H9 (cell line): ENCODE data around the gene LMTK2. TPM values are rescaled to one million over a fixed set of nuclear protein-coding genes. Genes with fewer than 3 reads are reported as not detected.

Experiments
- DNase-seq: peaks from one replicate; pipeline ENCODE4 v3.0.0-alpha.2; 2017
- H2AFZ ChIP-seq: one replicate; pipeline ENCODE4 v1.6.1; 2013; ENCODE audit warnings: mild to moderate bottlenecking, low read length, control low read depth, moderate library complexity
- H2AK5ac ChIP-seq: 2 replicates; pipeline ENCODE4 v1.6.1; 2013; ENCODE audit warnings: low read length, control low read depth, mixed read lengths; ENCODE audit not compliant: insufficient read length
- H2BK120ac ChIP-seq: one replicate; pipeline ENCODE4 v1.6.1; 2013; ENCODE audit warnings: low read depth, mild to moderate bottlenecking, low read length, control low read depth, inconsistent platforms; ENCODE audit not compliant: poor library complexity, severe bottlenecking
- H2BK12ac ChIP-seq: 2 replicates; pipeline ENCODE4 v1.6.1; 2013; ENCODE audit warnings: low read length, control low read depth, mixed read lengths, low read depth; ENCODE audit not compliant: insufficient read length
- H2BK15ac ChIP-seq: 2 replicates; pipeline ENCODE4 v1.6.1; 2013; ENCODE audit warnings: low read depth, low read length, control low read depth
- H2BK20ac ChIP-seq: one replicate; pipeline ENCODE4 v1.6.1; 2013; ENCODE audit warnings: low read depth, mild to moderate bottlenecking, low read length, control low read depth, inconsistent platforms; ENCODE audit not compliant: poor library complexity, severe bottlenecking
- H2BK5ac ChIP-seq: 2 replicates; pipeline ENCODE4 v1.6.1; 2013; ENCODE audit warnings: low read length, control low read depth, mixed read lengths; ENCODE audit not compliant: insufficient read length
- H3K14ac ChIP-seq: 2 replicates; pipeline ENCODE4 v1.6.1; 2013; ENCODE audit warnings: low read length, control low read depth; ENCODE audit not compliant: insufficient read depth
- H3K18ac ChIP-seq: 2 replicates; pipeline ENCODE4 v1.6.1; 2013; ENCODE audit warnings: low read depth, mild to moderate bottlenecking, mixed read lengths, low read length, control low read depth; ENCODE audit not compliant: insufficient read length
- H3K23ac ChIP-seq: 2 replicates; pipeline ENCODE4 v1.6.1; 2013; ENCODE audit warnings: low read length, control low read depth, mixed read lengths, low read depth; ENCODE audit not compliant: insufficient read length
- H3K23me2 ChIP-seq: 2 replicates; pipeline ENCODE4 v1.6.1; 2013; ENCODE audit warnings: low read depth, mild to moderate bottlenecking, mixed read lengths, low read length, control low read depth; ENCODE audit not compliant: insufficient read length, poor library complexity, severe bottlenecking
- H3K27ac ChIP-seq: 2 replicates; pipeline ENCODE4 v1.5.1; 2013; ENCODE audit warnings: low read length, control low read depth, mixed read lengths, low read depth; ENCODE audit not compliant: insufficient read length
- H3K27me3 ChIP-seq: 2 replicates; pipeline ENCODE4 v1.6.1; 2013; ENCODE audit warnings: low read length, control low read depth, inconsistent platforms; ENCODE audit not compliant: insufficient read depth
- H3K4ac ChIP-seq: 2 replicates; pipeline ENCODE4 v1.6.1; 2013; ENCODE audit warnings: low read depth, mild to moderate bottlenecking, control low read depth, inconsistent platforms, low read length, moderate library complexity
- H3K4me1 ChIP-seq: 2 replicates; pipeline ENCODE4 v1.6.1; 2013; ENCODE audit warnings: low read length, control low read depth, inconsistent platforms; ENCODE audit not compliant: insufficient read depth
- H3K4me2 ChIP-seq: 2 replicates; pipeline ENCODE4 v1.6.1; 2013; ENCODE audit warnings: low read length, control low read depth, mixed read lengths; ENCODE audit not compliant: insufficient read length, insufficient read depth
- H3K56ac ChIP-seq: 2 replicates; pipeline ENCODE4 v1.6.1; 2013; ENCODE audit warnings: low read depth, mild to moderate bottlenecking, mixed read lengths, low read length, control low read depth; ENCODE audit not compliant: insufficient read length
- H3K79me1 ChIP-seq: 2 replicates; pipeline ENCODE4 v1.6.1; 2013; ENCODE audit warnings: low read depth, mild to moderate bottlenecking, moderate library complexity, low read length, control low read depth, inconsistent platforms; ENCODE audit not compliant: insufficient read depth, poor library complexity, severe bottlenecking
- H3K79me2 ChIP-seq: 2 replicates; pipeline ENCODE4 v1.6.1; 2013; ENCODE audit warnings: low read length, control low read depth, inconsistent platforms; ENCODE audit not compliant: insufficient read depth
- H3K9ac ChIP-seq: 2 replicates; pipeline ENCODE4 v1.6.1; 2013; ENCODE audit warnings: low read length, control low read depth, mixed read lengths; ENCODE audit not compliant: insufficient read length; ENCODE audit errors: extremely low read depth
- H3K9me3 ChIP-seq: one replicate; pipeline ENCODE4 v1.6.1; 2013; ENCODE audit warnings: low read depth, low read length, inconsistent platforms; ENCODE audit not compliant: control insufficient read depth
- H3T11ph ChIP-seq: one replicate; pipeline ENCODE4 v1.6.1; 2013; ENCODE audit warnings: mild to moderate bottlenecking, low read length, control low read depth, inconsistent platforms
- H4K20me1 ChIP-seq: one replicate; pipeline ENCODE4 v1.6.1; 2013; ENCODE audit not compliant: control insufficient read depth, insufficient read length, insufficient read depth
- H4K5ac ChIP-seq: 2 replicates; pipeline ENCODE4 v1.6.1; 2013; ENCODE audit warnings: low read depth, mild to moderate bottlenecking, mixed read lengths, low read length, control low read depth; ENCODE audit not compliant: insufficient read length
- H4K8ac ChIP-seq: replicated peaks from 2 replicates; pipeline ENCODE4 v1.6.1; 2013; ENCODE audit warnings: low read length, control low read depth, mixed read lengths, low read depth; ENCODE audit not compliant: insufficient read length
- H4K91ac ChIP-seq: 2 replicates; pipeline ENCODE4 v1.6.1; 2013; ENCODE audit warnings: low read depth, mild to moderate bottlenecking, moderate library complexity, mixed read lengths, low read length, control low read depth; ENCODE audit not compliant: insufficient read length
- H3K27ac Mint-ChIP-seq, 3 experiments: 2 replicates in 2 of 3; 3 replicates in 1 of 3; pipeline ENCODE4 v1.8.0; 2020 to 2021; ENCODE audit warnings: mixed read lengths in 3 of 3, mild to moderate bottlenecking in 1 of 3, moderate library complexity in 1 of 3
- H3K27me3 Mint-ChIP-seq: 2 replicates; pipeline ENCODE4 v1.8.0; 2021; ENCODE audit warnings: low read depth, mild to moderate bottlenecking, moderate library complexity, mixed read lengths
- H3K36me3 Mint-ChIP-seq, 3 experiments: 2 replicates in 2 of 3; 3 replicates in 1 of 3; pipeline ENCODE4 v1.8.0; 2020 to 2021; ENCODE audit warnings: low read depth in 3 of 3, mixed read lengths in 3 of 3; ENCODE audit not compliant: insufficient read depth in 1 of 3
- H3K4me1 Mint-ChIP-seq, 2 experiments: 2 replicates each; pipeline ENCODE4 v1.8.0; 2020; ENCODE audit warnings: mixed read lengths in 2 of 2
- H3K4me3 Mint-ChIP-seq, 2 experiments: 2 replicates in 1 of 2; 3 replicates in 1 of 2; pipeline ENCODE4 v1.8.0; 2020 to 2021; ENCODE audit warnings: mild to moderate bottlenecking in 2 of 2, mixed read lengths in 2 of 2, moderate library complexity in 1 of 2
- H3K9me3 Mint-ChIP-seq, 2 experiments: 2 replicates in 1 of 2; 3 replicates in 1 of 2; pipeline ENCODE4 v1.8.0; 2020; ENCODE audit warnings: mild to moderate bottlenecking in 2 of 2, mixed read lengths in 2 of 2, moderate library complexity in 1 of 2
- CTCF ChIP-seq: fragments of 200-600 bp; sonication (generic); conservative IDR thresholded peaks from 3 replicates; pipeline ENCODE4 v1.8.0; 2021; ENCODE audit warnings: antibody characterized with exemption, mild to moderate bottlenecking
- WGBS: extraction: QIAGEN DNeasy Blood & Tissue Kit; methylation state at CpG from one replicate; pipeline ENCODE4 v1.1.7; 2013; ENCODE audit warnings: missing lambda C conversion rate, low lambda C conversion rate, mixed read lengths; ENCODE audit not compliant: insufficient read length; ENCODE audit errors: extremely low coverage; 5-methylcytosine and 5-hydroxymethylcytosine counted together
- total RNA-seq: library from RNA; stranded (reverse); gene quantifications from 2 replicates; pipeline ENCODE4 v1.2.1, GENCODE V29; 2021

The LMTK2 gene
- total RNA-seq, 1 experiment from 2014 or later = 24.9 TPM

- Histone ChIP-seq H2AFZ (no peak overlapping the region), H3K79me1 (no peaks in the 10 kb centered on the region), H2BK5ac (no peak overlapping the region), H2BK20ac (no peak overlapping the region), H3K9ac (no peak overlapping the region), H3K79me2 (no peaks in the 10 kb centered on the region), H2BK12ac (no peak overlapping the region), H3K14ac (no peak overlapping the region), H2AK5ac (no peak overlapping the region), H4K5ac (no peak overlapping the region), H3K23me2 (no peaks in the 10 kb centered on the region), H3K4me2 (no peak overlapping the region), H3K27ac (no peak overlapping the region), H3T11ph (no peak overlapping the region), H3K23ac (no peak overlapping the region), H3K9me3 (no peaks in the 10 kb centered on the region), H4K20me1 (no peaks in the 10 kb centered on the region), H2BK15ac (no peak overlapping the region), H3K56ac (no peak overlapping the region), H3K4ac (no peak overlapping the region), H3K4me1 (no peaks in the 10 kb centered on the region), H2BK120ac (no peak overlapping the region), H4K91ac (no peak overlapping the region), H4K8ac (no peak overlapping the region), H3K27me3 (no peaks in the 10 kb centered on the region), H3K18ac (no peak overlapping the region)
- no peaks in the 10 kb centered on the region for H3K9me3 Mint-ChIP-seq
- H3K27ac Mint-ChIP-seq = no peak overlapping the region
- no peak for DNase-seq
- H3K4me3 Mint-ChIP-seq = no peak overlapping the region
- peaks cover 1 to 5% of the 10 kb centered on the region in 2 experiments; a peak in 2 of 4 replicates for H3K4me1 Mint-ChIP-seq
- whole genome bisulfite sequencing = no CpG with 5 or more reads among the region's 11 CpGs
- TF ChIP-seq CTCF = no peak
- H3K27me3 Mint-ChIP-seq = no peaks in the 10 kb centered on the region; the same call in 1 of the 2 replicates
- no peaks in the 10 kb centered on the region for H3K36me3 Mint-ChIP-seq
These were observed 20.4 kb upstream of the LMTK2 start for GRCh38 chr7:98086281-98086718.
